ENCODE results near the gene GHR. TPM values are rescaled to one million over a fixed set of nuclear protein-coding genes. Genes with fewer than 3 reads are reported as not detected.

Gene GHR
- total RNA-seq, 1 experiment from 2014 or later = 2.2 TPM

DNA sequence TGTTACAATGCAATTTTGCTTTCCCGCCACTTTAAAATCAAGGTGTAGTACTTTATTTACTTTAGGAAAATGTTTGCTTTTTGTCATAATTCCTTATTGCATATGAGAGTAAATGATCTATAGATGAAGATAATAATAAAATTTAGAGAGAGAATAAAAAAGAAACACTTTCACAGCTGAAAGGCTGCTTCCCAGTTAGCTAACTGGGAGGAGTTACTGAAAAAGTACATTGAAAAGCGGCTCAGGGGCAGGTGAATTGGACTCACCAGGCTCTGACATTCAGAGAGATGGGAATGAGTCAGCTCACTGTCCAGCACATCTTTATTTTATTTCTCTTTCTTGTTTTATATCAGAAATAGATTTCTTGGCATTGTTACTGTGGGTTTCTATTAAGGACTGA, 201.7 kb downstream of the GHR start:
- Histone ChIP-seq H3K9me2 (replicated peaks; ENCODE audit: low read length) (no peaks in the 10 kb centered on the region), H3K4me3 (ENCODE audit: low read length) (no peak overlapping the region), H3K79me2 (ENCODE audit: low read length) (no peaks in the 10 kb centered on the region), H3K27me3 (ENCODE audit: low read length) (no peaks in the 10 kb centered on the region), H3K4me1 (ENCODE audit: insufficient read depth, low read length) (no peaks in the 10 kb centered on the region), H3K9ac (ENCODE audit: low read length) (no peak overlapping the region), H3K36me3 (ENCODE audit: low read depth, low read length) (no peaks in the 10 kb centered on the region), H2AFZ (ENCODE audit: low read length) (no peak overlapping the region), H3F3A (ENCODE audit: low read length, unreplicated experiment) (no peaks in the 10 kb centered on the region), H4K20me1 (ENCODE audit: low read length) (no peaks in the 10 kb centered on the region), H3K9me3 (ENCODE audit: low read length) (no peaks in the 10 kb centered on the region), H3K4me2 (ENCODE audit: low read length) (no peak overlapping the region), H3K27ac (ENCODE audit: low read length) (no peak overlapping the region)
- ATAC-seq (no peak), DNase-seq (no peak)
- POLR2A ChIA-PET (ENCODE audit: unreplicated experiment) = no interaction called here
- CTCF ChIA-PET = no interaction called here
- intact Hi-C loops (cut with micrococcal nuclease) = no loop called here
- TF ChIP-seq EZH2phosphoT487 (IDR thresholded peaks at IDR 0.05; ENCODE audit: borderline replicate concordance, low read length) = no peak
- TF ChIP-seq CTCF (conservative IDR thresholded peaks at IDR 0.05; ENCODE audit: low read depth, low read length) = no peak
- TF ChIP-seq EZH2 (IDR thresholded peaks at IDR 0.05; ENCODE audit: low read length, unreplicated experiment) = no peak
- no TSS peak for BruUV-seq (replicated peaks)

DNA sequence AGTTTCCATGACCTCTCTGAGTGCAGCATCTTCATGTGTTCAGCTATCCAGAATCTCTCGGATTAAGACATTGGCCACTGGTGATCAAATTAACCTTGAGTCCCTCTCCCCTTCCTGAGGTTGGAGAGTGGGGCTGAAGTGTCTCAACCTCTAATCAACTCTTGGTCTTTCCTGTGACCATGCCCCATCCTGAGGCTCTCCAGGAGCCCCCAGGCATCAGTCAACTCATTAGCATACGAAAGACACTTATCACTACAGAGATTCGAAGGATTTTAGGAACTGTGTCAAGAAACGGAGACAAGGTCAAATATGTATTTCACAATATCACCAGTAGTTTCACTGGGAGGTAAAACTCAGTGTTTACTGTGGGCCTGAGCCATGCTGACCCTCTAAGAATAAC, 203.2 kb downstream of the GHR start:
- no peak for ATAC-seq
- POLR2A ChIA-PET (ENCODE audit: unreplicated experiment) = no interaction called here
- no peaks in the 10 kb centered on the region for H3K79me2 ChIP-seq (ENCODE audit: low read length)

GRCh38 chr5:42628821-42629220, 205.6 kb downstream of the GHR start:
- Histone ChIP-seq H3K9ac (ENCODE audit: low read length) (no peak overlapping the region), H3K79me2 (ENCODE audit: low read length) (no peaks in the 10 kb centered on the region), H3K36me3 (ENCODE audit: low read depth, low read length) (no peaks in the 10 kb centered on the region), H3K4me1 (ENCODE audit: insufficient read depth, low read length) (no peaks in the 10 kb centered on the region), H3K9me2 (replicated peaks; ENCODE audit: low read length) (no peaks in the 10 kb centered on the region), H3K4me3 (ENCODE audit: low read length) (no peak overlapping the region), H3K27ac (ENCODE audit: low read length) (no peak overlapping the region), H4K20me1 (ENCODE audit: low read length) (no peaks in the 10 kb centered on the region), H3K9me3 (ENCODE audit: low read length) (no peaks in the 10 kb centered on the region), H3K27me3 (ENCODE audit: low read length) (no peaks in the 10 kb centered on the region), H3F3A (ENCODE audit: low read length, unreplicated experiment) (no peaks in the 10 kb centered on the region), H2AFZ (ENCODE audit: low read length) (no peak overlapping the region), H3K4me2 (ENCODE audit: low read length) (no peak overlapping the region)
- ChIA-PET CTCF (no interaction called here), POLR2A (ENCODE audit: unreplicated experiment) (no interaction called here)
- intact Hi-C loops (cut with micrococcal nuclease) = no loop called here
- no peak for DNase-seq
- no peak for ATAC-seq
- TF ChIP-seq EZH2phosphoT487 (IDR thresholded peaks at IDR 0.05; ENCODE audit: borderline replicate concordance, low read length) (no peak), CTCF (conservative IDR thresholded peaks at IDR 0.05; ENCODE audit: low read depth, low read length) (no peak), EZH2 (IDR thresholded peaks at IDR 0.05; ENCODE audit: low read length, unreplicated experiment) (no peak)
- BruUV-seq (replicated peaks) = no TSS peak

More for the DNA sequence above, 203.2 kb downstream of the GHR start:
- Histone ChIP-seq H3K9me3 (ENCODE audit: low read length) (no peaks in the 10 kb centered on the region), H4K20me1 (ENCODE audit: low read length) (no peaks in the 10 kb centered on the region), H3K27ac (ENCODE audit: low read length) (no peak overlapping the region), H3K9me2 (replicated peaks; ENCODE audit: low read length) (no peaks in the 10 kb centered on the region), H2AFZ (ENCODE audit: low read length) (no peak overlapping the region), H3F3A (ENCODE audit: low read length, unreplicated experiment) (no peaks in the 10 kb centered on the region), H3K27me3 (ENCODE audit: low read length) (no peaks in the 10 kb centered on the region), H3K9ac (ENCODE audit: low read length) (no peak overlapping the region), H3K36me3 (ENCODE audit: low read depth, low read length) (no peaks in the 10 kb centered on the region), H3K4me2 (ENCODE audit: low read length) (no peak overlapping the region), H3K4me1 (ENCODE audit: insufficient read depth, low read length) (no peaks in the 10 kb centered on the region), H3K4me3 (ENCODE audit: low read length) (no peak overlapping the region)
- BruUV-seq (replicated peaks) = no TSS peak
- intact Hi-C loops (cut with micrococcal nuclease) = no loop called here
- CTCF ChIA-PET = no interaction called here
- no peak for DNase-seq
- no peak for TF ChIP-seq EZH2phosphoT487 (IDR thresholded peaks at IDR 0.05; ENCODE audit: borderline replicate concordance, low read length)
- TF ChIP-seq EZH2 (IDR thresholded peaks at IDR 0.05; ENCODE audit: low read length, unreplicated experiment) = no peak
- TF ChIP-seq CTCF (conservative IDR thresholded peaks at IDR 0.05; ENCODE audit: low read depth, low read length) = no peak

Measured in PC-3 (cell line).